Measurements from ENCODE around the gene SLIT2. TPM values are rescaled to one million over a fixed set of nuclear protein-coding genes. Genes with fewer than 3 reads are reported as not detected.

Gene SLIT2
- 4.4 and 6.3 TPM in 2 replicates for total RNA-seq

GRCh38 chr4:20251796-20252655 lies at the start of gene SLIT2:
Gene SLIT2 (plus strand): TSS chr4:20251905. CDS start chr4:20253816, 1,911 bp downstream.

Data from bronchial smooth muscle cell (primary cell).